Type B pancreatic cell (in vitro differentiated cells): Measurements from ENCODE around the gene MRPL1. TPM values are rescaled to one million over a fixed set of nuclear protein-coding genes. Genes with fewer than 3 reads are reported as not detected.

Experiments used
- DNase-seq: peaks from one replicate; pipeline ENCODE4 v3.0.0; 2021; ENCODE audit warnings: mixed read lengths; ENCODE audit not compliant: unreplicated experiment; ENCODE audit errors: extremely low spot score
- H3K27ac Mint-ChIP-seq: 2 replicates; pipeline ENCODE4 v1.8.0; 2021; ENCODE audit warnings: mild to moderate bottlenecking, mixed read lengths
- H3K27me3 Mint-ChIP-seq: 2 replicates; pipeline ENCODE4 v1.8.0; 2021; ENCODE audit warnings: mixed read lengths
- H3K36me3 Mint-ChIP-seq: 2 replicates; pipeline ENCODE4 v1.8.0; 2021; ENCODE audit warnings: mixed read lengths
- H3K4me1 Mint-ChIP-seq: one replicate; pipeline ENCODE4 v1.8.0; 2021; ENCODE audit warnings: mixed read lengths; ENCODE audit not compliant: unreplicated experiment
- H3K4me3 Mint-ChIP-seq: 2 replicates; pipeline ENCODE4 v1.8.0; 2021; ENCODE audit warnings: mild to moderate bottlenecking, mixed read lengths
- H3K9me3 Mint-ChIP-seq: 2 replicates; pipeline ENCODE4 v1.8.0; 2021; ENCODE audit warnings: mixed read lengths
- CTCF ChIP-seq: fragments of 200-600 bp; sonication (generic); conservative IDR thresholded peaks from 2 replicates; pipeline ENCODE4 v1.5.0; 2021; ENCODE audit warnings: antibody characterized with exemption, mild to moderate bottlenecking
- total RNA-seq: library from RNA; stranded (reverse); gene quantifications from 2 replicates; pipeline ENCODE4 v1.2.1, GENCODE V29; 2021; ENCODE audit warnings: low replicate concordance

Gene MRPL1
- total RNA-seq, 1 donor from 2014 or later = 44.1 TPM

GRCh38 chr4:77920371-77920770 is 57.7 kb downstream of the MRPL1 start:
- peaks cover 21% of the 10 kb centered on the region for H3K36me3 Mint-ChIP-seq
- no peak overlapping the region for H3K4me3 Mint-ChIP-seq

GRCh38 chr4:77921701-77922100 is 59.1 kb downstream of the MRPL1 start:
- Mint-ChIP-seq H3K36me3 (peaks cover 24% of the 10 kb centered on the region), H3K4me1 (no peaks in the 10 kb centered on the region), H3K4me3 (no peak overlapping the region), H3K27ac (no peak overlapping the region), H3K9me3 (no peaks in the 10 kb centered on the region), H3K27me3 (no peaks in the 10 kb centered on the region)
- no peak for DNase-seq
- TF ChIP-seq CTCF = no peak

More at GRCh38 chr4:77920371-77920770, 57.7 kb downstream of the MRPL1 start:
- DNase-seq = no peak
- Mint-ChIP-seq H3K9me3 (no peaks in the 10 kb centered on the region), H3K27ac (no peak overlapping the region), H3K4me1 (no peaks in the 10 kb centered on the region), H3K27me3 (no peaks in the 10 kb centered on the region)
- TF ChIP-seq CTCF = no peak

GRCh38 chr4:77922158-77923094 is 59.8 kb downstream of the MRPL1 start:
- Mint-ChIP-seq H3K4me3 (no peak overlapping the region), H3K27ac (no peak overlapping the region)
- no peak for DNase-seq

GRCh38 chr4:77927991-77928925 is 65.6 kb downstream of the MRPL1 start:
- no peak overlapping the region for H3K27ac Mint-ChIP-seq
- no peaks in the 10 kb centered on the region for H3K27me3 Mint-ChIP-seq
- H3K4me1 Mint-ChIP-seq = no peaks in the 10 kb centered on the region
- H3K4me3 Mint-ChIP-seq = no peak overlapping the region
- no peak for DNase-seq
- peaks cover 15% of the 10 kb centered on the region for H3K36me3 Mint-ChIP-seq
- no peaks in the 10 kb centered on the region for H3K9me3 Mint-ChIP-seq
- TF ChIP-seq CTCF = no peak

More at GRCh38 chr4:77922158-77923094, 59.8 kb downstream of the MRPL1 start:
- Mint-ChIP-seq H3K36me3 (peaks cover 28% of the 10 kb centered on the region), H3K4me1 (no peaks in the 10 kb centered on the region), H3K9me3 (no peaks in the 10 kb centered on the region), H3K27me3 (no peaks in the 10 kb centered on the region)
- TF ChIP-seq CTCF = no peak

- Mint-ChIP-seq H3K4me3 (no peak overlapping the region), H3K4me1 (no peaks in the 10 kb centered on the region)
- TF ChIP-seq CTCF = no peak
Measured at GRCh38 chr4:77930154-77930639, 67.6 kb downstream of the MRPL1 start.

More at GRCh38 chr4:77930154-77930639, 67.6 kb downstream of the MRPL1 start:
- no peaks in the 10 kb centered on the region for H3K9me3 Mint-ChIP-seq
- peaks cover 14% of the 10 kb centered on the region for H3K36me3 Mint-ChIP-seq
- H3K27me3 Mint-ChIP-seq = no peaks in the 10 kb centered on the region
- DNase-seq = no peak
- no peak overlapping the region for H3K27ac Mint-ChIP-seq
